NCI-H460 (cell line): ENCODE measurements around the gene SLIT3. TPM values are rescaled to one million over a fixed set of nuclear protein-coding genes. Genes with fewer than 3 reads are reported as not detected.

Experiments used
- DNase-seq: peaks from one replicate; pipeline ENCODE4 v3.0.0-alpha.2; 2016; ENCODE audit warnings: low read depth; ENCODE audit errors: extremely low read depth
- total RNA-seq: library from RNA; depleted of rRNA; stranded (reverse); fragments of >200 nt; shearing (Covaris generic); gene quantifications from 2 replicates; pipeline ENCODE4 v1.2.3, GENCODE V29; 2014

Gene SLIT3
- total RNA-seq, 1 experiment from 2014 or later: not detected

DNA sequence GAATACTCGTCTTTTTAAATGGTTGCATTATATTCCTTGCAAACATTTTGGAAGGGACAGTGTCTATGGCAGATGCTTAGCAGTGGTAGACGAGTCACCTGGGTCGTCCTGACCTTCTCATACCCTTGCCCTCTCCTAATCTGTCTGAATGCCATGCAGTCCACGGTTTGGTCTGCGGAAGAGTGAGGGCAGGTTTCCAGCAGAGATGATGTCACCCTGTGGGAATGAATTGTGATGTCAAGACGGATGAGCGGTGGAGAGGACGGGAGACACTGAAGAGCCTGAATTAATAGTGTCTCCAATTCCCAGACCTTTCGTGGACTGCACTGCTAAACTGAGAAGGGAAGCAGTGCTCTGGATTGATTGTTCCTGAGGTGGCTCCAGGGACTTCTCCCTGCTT, 392.7 kb downstream of the SLIT3 start:
- DNase-seq: no peak

DNA sequence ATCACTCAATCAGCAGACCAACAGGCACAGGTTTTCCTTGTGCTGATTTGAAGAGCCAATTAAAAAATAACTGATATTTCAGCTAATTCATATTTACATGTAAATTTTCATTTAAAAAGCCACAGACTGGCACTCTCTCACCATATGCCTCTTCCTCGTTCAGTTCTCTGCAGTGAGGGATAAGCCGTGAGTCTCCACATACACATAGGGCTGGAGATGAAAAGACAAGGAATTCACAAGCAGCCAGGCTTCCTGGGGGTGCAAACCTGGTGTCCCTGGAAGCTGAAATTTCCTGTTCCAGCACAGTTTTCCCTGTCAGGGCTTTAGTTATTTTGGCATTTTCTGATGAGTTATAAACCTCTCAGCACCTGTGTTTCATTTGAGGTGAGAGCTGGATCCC, 397.9 kb downstream of the SLIT3 start:
- DNase-seq: no peak

DNA sequence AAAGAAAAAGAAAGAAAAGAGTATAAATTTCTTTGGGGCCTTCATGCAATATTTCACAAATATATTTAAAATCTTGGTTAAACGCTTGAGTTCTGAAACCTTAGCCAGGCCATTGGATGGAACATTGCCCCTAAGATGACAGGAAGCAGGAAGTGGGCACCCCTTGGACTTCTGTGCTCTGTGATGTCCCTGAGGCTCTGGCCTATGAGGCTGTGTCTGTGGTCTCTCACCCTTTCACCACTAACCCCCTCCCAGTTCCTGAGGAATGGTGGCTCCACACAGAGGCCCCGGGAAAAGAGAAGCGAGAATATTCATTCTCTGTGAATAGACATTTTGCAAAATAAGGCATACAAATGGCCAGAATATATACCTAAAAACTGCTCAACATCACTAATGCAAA, 401.3 kb downstream of the SLIT3 start:
- DNase-seq: no peak

DNA sequence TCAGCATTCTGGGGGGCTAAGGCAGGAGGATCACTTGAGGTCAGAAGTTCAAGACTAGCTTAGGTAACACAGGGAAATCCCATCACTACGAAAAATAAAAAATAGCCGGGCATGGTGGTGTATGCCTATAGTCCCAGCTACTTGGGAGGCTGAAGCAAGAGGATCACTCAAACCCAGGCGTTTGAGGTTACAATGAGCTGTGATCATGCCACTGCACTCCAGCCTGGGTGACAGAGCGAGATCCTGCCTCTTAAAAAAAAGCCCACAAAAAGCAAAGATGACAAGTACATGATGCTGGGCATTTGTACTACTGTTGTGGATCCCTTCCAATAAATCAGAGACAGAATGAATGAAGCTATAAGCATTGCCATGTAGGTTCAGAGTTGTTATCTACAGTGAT, 401.7 kb downstream of the SLIT3 start:
- no peak for DNase-seq

DNA sequence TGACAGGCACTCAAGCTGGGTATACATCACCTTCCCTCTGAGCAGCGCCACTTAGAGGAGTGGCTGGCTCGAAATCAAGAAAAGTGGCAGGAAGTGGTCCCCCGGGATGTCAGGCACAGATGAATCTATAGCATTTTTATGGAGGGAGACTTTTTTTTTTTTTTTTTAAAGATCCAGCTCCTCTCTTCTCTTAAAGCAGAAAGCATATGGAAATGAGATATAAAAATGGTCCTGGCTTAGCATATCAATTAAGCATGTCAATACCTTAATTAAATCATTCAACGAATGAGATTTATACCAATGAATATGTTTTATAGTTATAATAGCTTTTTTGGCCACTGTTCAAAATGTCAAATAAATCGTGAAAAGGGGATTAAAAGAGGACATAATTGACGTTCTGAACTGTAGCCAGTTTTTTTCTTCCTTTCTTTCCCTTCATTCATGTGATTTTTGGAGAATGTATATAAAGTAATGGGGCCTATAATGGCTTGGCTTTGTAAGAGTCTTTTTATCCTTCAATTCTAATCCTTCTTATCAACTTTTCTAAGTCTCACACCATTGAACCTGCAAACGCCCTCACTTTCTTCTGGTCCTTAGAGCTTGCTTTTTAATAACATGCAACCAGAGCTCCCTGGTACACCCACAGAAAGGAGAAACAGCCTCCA, 402.6 kb downstream of the SLIT3 start:
- no peak for DNase-seq

GRCh38 chr5:168897387-168898122, 403.4 kb downstream of the SLIT3 start:
- no peak for DNase-seq

- DNase-seq: no peak
These were observed 405.5 kb downstream of the SLIT3 start for GRCh38 chr5:168895295-168896071.

- DNase-seq: no peak
These were observed 407.7 kb downstream of the SLIT3 start for GRCh38 chr5:168893283-168893682.

DNA sequence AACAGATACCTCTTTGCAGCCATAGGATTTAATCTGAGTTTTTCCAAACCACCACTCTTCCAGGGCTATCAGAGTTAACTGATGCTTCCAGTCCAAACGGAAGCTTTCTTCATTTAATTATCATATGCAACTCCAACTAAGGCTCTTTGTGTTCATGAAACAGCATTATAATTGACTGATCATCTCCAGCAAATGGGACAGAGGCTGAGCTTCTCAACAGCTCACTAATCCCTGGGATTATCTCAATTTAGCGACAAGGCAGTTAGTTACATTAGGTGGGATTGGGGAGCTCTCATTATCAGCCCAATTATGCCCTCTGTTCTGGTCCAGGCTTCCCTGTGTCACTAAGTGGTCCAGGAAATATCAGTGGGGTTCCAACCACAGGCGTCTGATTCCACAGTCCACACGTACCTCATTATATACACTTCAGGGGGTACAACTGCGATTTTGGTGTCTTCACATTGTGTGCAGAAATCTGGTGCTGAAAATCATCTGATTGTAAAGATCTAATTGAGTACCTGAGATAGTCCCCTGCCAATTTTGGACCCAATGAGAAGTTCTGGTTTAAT, 408.2 kb downstream of the SLIT3 start:
- no peak for DNase-seq

- DNase-seq: no peak
These were observed 409.8 kb downstream of the SLIT3 start for GRCh38 chr5:168890816-168891812.

DNA sequence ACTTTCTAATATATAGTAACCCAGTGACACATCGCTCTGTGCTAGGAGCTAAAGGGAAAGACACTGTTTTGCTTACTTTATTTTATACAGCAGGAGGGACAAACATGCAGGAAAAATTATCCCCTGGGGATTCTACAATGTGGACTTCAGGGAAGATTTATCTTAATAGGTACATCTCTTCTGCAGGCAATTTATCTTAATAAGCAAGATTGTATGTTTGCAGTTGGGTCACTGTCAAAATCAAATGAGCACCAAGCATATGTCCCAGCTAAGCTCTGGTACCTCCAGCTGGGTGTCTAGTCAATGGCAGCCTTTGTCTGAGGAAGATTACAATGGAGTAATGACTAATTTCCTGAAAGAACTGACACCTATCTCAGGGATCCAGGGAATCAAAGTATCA, 411.9 kb downstream of the SLIT3 start:
- no peak for DNase-seq

- no peak for DNase-seq
These were observed 413.0 kb downstream of the SLIT3 start for GRCh38 chr5:168887931-168888330.

- no peak for DNase-seq
These were observed 414.8 kb downstream of the SLIT3 start for GRCh38 chr5:168886157-168886556.

DNA sequence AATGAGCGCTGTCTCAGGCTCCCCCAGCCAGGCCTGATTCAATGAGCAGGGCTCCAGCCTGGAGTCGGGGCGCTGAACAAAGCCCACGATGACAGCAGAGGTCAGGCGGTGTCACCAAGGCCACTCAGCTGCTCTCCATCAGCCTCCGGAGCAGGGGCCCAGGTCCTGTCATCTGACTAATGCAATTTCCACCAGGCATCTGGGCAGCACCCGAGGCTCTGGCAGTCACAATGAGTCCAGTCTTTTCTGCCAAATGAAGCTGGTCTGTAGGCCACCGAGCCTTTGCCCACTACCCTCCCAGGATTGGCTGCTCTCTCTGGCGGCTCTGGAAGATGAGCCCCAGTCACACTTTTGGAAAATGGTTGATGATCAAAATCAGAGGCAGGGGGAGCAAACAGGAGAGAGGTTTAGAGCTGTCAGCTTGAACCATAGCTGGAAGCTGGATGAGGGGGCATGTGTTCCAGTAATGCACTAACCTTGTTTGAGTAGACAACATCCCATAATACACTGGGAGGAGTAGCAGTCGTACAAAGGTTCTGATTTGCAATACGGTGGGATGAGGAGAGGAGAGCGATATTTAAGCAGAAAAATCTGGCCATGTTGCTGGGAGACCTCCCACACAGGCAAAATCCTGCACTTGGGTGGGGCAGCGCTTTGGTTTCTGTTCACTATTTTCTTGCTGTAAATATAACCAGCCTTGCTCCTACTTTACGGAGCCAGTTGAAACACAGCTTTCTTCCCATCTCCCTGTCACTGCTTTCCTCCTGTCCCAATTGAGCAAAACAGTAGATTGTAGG, 415.4 kb downstream of the SLIT3 start:
- DNase-seq: no peak

DNA sequence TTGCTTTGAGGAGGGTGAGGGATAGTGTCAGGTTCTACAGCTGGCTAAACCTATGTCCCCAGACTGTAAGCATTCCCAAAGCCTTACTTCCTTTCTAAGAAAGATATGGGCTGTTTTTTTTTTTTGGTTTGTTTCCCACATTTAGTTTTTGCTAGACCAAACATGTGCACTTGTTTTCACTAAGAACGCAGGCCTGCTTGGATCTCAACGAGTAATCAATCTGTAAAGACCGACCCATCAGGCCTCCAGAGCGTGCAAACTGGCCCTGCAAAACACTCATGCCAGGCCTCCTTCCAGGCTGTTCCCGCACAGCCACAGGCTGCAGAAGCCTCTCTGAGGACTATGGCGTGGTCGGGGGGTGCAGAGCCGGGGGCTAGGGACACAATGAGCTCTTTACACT, 416.9 kb downstream of the SLIT3 start:
- no peak for DNase-seq

DNA sequence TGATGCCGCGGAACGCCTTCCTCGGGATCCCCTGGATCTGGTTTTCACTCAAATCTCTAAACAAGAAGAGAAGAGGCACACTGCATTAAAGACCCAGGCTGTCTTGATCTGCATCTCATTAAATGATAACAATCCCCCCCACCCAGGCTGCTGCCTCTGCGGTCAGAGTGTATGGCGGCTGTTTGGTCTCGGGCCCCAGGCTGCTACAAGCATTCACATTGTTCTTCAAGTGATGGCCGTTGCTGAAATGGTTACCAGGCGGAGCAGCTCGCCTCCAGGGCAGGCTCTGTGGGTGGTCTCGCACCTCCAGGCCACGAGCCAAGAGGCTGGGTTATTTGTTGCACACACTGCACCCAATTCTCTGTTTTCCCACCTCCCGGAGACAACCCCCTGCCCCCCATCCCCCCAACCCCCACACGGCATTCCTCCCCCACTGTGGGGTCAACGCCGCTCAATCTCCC, 417.6 kb downstream of the SLIT3 start:
- DNase-seq: no peak

DNA sequence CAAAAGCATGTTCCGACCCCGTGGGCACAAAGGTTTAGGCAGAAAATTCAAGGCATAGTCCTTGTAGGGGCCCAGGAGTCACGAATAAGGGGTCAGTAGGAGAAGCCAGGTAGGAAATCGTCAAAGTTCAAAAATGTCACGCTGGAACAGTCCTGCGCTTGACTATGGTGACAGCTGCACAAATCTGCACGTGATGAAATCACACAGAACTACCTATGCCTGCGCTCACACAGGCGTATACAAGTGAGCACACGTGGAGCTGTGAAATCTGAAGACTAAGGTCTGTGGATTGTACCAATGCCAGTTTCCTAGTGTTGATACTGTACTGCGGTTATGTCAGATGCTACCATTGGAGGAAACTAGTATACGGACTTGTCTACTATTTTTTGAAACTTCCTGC, 418.7 kb downstream of the SLIT3 start:
- no peak for DNase-seq

DNA sequence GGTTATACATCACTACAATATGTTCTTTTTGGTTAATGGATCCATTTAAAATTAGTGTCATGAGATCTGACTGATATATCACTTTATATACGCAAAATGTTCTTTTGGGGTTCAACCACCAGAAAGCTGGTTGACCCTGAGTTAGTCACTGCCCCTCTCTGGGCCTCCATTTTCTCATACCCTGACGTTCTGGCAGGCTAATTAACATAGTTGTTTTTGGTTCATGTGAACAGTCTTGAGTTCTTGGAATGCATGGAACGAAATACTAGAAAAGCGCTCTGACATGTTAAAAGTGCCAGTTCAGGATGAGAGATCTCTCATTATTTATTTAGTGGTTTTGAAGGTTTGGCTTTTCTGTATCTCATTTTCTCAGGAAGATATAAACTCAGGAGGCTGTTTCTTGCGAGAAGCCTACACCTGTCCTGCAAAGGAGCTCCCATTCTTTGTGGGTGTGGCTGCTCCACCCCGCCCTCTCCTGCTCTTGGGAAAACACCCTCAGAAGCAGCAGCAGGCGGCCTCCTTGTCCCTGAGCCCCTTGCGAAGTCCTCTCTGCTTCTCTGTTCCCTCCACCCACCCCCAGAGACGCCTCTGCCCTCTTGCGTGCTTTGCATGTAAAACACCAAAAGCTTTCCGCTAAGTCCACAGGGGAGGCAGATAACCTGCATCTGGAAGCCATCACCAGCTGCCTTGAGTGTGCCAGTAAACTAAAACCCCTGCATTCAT, 419.4 kb downstream of the SLIT3 start:
- DNase-seq: no peak

GRCh38 chr5:168879929-168880328, 421.0 kb downstream of the SLIT3 start:
- DNase-seq: no peak
